Activated CD8-positive, alpha-beta memory T cell treated with anti-CD3 and anti-CD28 coated beads, Interleukin-2, amount 10 ng/mL, durations not matched to agents 7 days and 5 days (primary cell): ENCODE results near the gene RABEP2. TPM values are rescaled to one million over a fixed set of nuclear protein-coding genes. Genes with fewer than 3 reads are reported as not detected.
A peak's percentile ranks its signal among the peaks of the same experiment; 100 is the strongest.
"Not testable (repeated sequence)": the region's sequence is repeated elsewhere in the genome, so short reads cannot be mapped to it uniquely, and the experiment has no call there.

ENCODE experiments used
- ATAC-seq: fragments of 150-1000 bp; cut with Tn5 transposase; one replicate; pipeline ENCODE4 v1.10.0; 2021; ENCODE audit warnings: moderate library complexity
- CTCF ChIA-PET: fragments of 350-600 bp; sonication (Branson Sonifier 250); formaldehyde crosslinking; loops from one replicate; lab custom pipeline; 2021; ENCODE audit warnings: antibody characterized with exemption; lab: Charles Lee
- DNase-seq: peaks from one replicate; pipeline ENCODE4 v3.0.0-alpha.2; 2020
- H3K27ac Mint-ChIP-seq: one replicate; pipeline ENCODE4 v1.8.0; 2021; ENCODE audit warnings: mild to moderate bottlenecking, mixed read lengths
- H3K27me3 Mint-ChIP-seq: one replicate; pipeline ENCODE4 v1.8.0; 2021; ENCODE audit warnings: mixed read lengths
- H3K36me3 Mint-ChIP-seq: one replicate; pipeline ENCODE4 v1.8.0; 2021; ENCODE audit warnings: mild to moderate bottlenecking, mixed read lengths
- H3K4me1 Mint-ChIP-seq: one replicate; pipeline ENCODE4 v1.8.0; 2021; ENCODE audit warnings: mixed read lengths
- H3K4me3 Mint-ChIP-seq: one replicate; pipeline ENCODE4 v1.8.0; 2021; ENCODE audit warnings: mild to moderate bottlenecking, moderate library complexity, mixed read lengths
- H3K9me3 Mint-ChIP-seq: one replicate; pipeline ENCODE4 v1.8.0; 2022; ENCODE audit warnings: low read depth, mixed read lengths
- total RNA-seq, 2 experiments: library from RNA; stranded (reverse); gene quantifications; one replicate each; pipeline ENCODE4 v1.2.3, GENCODE V29; 2021

RABEP2 gene
- total RNA-seq, 2 experiments from 2014 or later, result 18.0 to 19.1 TPM

DNA sequence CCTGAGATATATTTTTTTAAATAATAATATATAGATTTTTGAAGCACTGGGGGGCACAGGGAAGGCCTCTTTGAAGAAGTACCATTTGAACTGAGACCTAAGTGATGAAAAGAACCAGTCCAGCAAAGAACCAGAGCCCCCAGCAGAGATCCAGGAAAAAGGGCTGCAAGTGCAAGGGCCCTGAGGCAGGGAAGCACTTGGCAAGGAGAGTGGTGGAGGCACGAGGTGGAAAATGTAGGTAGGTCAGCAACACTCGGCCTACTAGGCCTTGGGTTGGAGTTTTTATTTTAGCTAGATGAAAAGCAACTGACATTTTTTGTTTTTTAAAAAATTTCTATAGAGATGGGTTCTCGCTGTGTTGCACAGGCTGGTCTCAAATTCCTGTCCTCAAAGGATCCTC is 5.2 kb upstream of the RABEP2 start:
- DNase-seq, result no peak
- peaks cover 17% of the 10 kb centered on the region for H3K4me1 Mint-ChIP-seq
- no peaks in the 10 kb centered on the region for H3K9me3 Mint-ChIP-seq
- H3K36me3 Mint-ChIP-seq, result no peaks in the 10 kb centered on the region
- H3K27me3 Mint-ChIP-seq, result no peaks in the 10 kb centered on the region
- H3K27ac Mint-ChIP-seq, result no peak overlapping the region
- CTCF ChIA-PET, result interaction anchor here (1.2 kb wide), 1 partner anchor 15 kb away, joined by 6 read pairs; no protein-coding TSS in a partner anchor
- no peak overlapping the region for H3K4me3 Mint-ChIP-seq
- no peak for ATAC-seq

DNA sequence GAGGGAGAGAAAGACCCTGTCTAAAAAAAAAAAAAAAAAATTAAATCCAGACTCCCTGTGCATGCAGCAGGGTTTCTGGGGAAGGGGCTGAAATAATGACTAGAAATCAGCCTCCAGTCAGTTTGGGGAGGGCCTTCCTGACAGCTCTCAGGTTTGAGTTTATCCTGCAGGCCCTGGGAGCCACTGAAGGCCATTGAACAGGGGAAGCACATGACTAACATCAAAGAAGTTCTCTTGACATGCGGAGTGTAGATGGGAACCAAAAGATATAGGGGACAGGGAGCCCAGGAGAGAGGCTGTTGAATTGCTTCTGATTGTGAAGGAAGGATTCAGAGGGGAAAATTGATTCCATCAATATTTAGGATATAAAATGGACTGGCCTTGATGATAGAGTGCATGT is 2.8 kb upstream of the RABEP2 start:
- CTCF ChIA-PET, result interaction anchor here (1.4 to 2.4 kb wide), 2 partner anchors 17 to 20 kb away, joined by 3 to 13 read pairs; no protein-coding TSS in a partner anchor
- ATAC-seq (no peak), DNase-seq (no peak)

DNA sequence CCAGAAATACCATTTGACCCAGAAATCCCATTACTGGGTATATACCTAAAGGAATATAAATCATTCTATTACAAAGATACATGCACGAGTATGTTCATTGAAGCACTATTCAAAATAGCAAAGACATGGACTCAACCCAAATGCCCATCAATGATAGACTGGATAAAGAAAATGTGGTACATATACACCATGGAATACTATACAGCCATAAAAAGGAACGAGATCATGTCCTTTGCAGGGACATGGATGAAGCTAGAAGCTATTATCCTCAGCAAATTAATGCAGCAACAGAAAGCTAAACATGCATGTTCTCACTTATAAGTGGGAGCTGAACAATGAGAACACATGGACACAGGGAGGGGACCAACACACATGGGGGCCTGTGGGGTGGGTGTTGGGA is 1.2 kb upstream of the RABEP2 start:
- Mint-ChIP-seq H3K4me3 (peak overlapping the region; percentile 89), H3K4me1 (peaks cover 27% of the 10 kb centered on the region), H3K27ac (peak overlapping the region; percentile 96)
- not testable (repeated sequence) for ATAC-seq, H3K27me3 Mint-ChIP-seq, DNase-seq, H3K36me3 Mint-ChIP-seq, H3K9me3 Mint-ChIP-seq
- CTCF ChIA-PET, result interaction anchor here (1.1 to 1.5 kb wide), 3 partner anchors 19 to 52 kb away, joined by 3 to 7 read pairs (median 3); no protein-coding TSS in a partner anchor

More for the DNA sequence above, 2.8 kb upstream of the RABEP2 start:
- no peaks in the 10 kb centered on the region for H3K9me3 Mint-ChIP-seq
- H3K4me1 Mint-ChIP-seq, result peaks cover 27% of the 10 kb centered on the region
- H3K4me3 Mint-ChIP-seq, result no peak overlapping the region
- no peaks in the 10 kb centered on the region for H3K36me3 Mint-ChIP-seq
- no peaks in the 10 kb centered on the region for H3K27me3 Mint-ChIP-seq
- H3K27ac Mint-ChIP-seq, result no peak overlapping the region

DNA sequence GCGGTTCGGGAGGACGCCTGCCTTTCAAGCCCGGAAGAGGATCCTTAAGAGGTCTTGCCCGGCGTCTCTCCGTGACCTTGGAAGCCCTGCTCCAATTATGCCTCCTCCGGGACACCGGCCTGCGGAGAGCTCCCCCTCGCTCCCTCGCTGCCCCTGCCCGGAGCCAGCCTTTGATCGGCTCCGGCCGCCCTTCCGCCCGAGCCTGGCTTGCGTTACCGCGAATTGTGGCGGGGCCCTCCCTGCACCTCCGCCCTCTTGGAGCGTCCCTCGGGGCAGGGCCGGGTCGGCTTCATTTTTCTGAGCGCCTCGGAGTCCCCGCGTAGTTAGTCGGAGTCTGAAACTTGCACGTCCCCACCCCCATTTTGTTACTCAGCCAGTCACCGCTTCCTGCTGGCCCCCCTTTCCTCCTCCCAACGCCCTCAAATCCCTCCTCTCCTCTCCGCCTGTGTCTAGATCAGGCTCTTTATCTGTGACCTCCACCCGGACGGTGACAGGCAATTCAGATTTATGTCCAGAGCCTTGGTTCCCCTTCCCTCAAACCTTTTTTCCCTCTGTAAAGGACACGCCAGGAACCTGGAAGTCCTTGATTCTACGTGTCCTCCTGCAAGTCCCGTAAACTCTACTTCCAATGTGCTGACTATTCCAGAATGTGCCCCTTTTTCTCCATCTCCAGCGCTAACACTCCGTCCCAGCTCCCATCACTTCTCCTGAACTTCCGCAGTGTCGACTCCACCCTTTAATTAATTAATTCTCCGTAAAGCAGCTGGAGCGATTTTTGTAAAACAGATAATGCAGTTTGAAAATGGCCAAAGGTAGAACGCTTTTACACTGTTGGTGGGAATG is 569 bp upstream of the RABEP2 start:
- H3K36me3 Mint-ChIP-seq, result peaks cover 4% of the 10 kb centered on the region
- ATAC-seq, result peak; percentile 71
- peak; percentile 89 for DNase-seq

DNA sequence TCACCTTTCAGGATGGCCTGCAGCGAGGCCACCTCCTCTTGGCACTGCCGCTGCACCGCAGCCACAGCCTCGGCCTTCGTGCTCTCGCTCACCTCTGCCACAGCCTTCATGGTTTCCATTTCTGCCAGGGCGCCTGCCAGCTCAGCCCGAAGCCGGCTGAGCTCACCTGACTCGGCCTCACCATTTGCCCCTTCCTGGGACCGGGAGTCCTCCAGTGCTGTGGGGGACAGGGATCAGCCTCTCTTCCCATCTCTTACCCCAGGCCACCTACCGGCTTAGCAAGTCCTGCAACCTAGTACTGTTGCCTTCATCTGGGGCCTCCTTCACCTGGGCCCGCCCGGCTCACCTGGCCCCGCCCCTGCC is 658 bp downstream of the RABEP2 start:
- ATAC-seq, result no peak
- no peak for DNase-seq
- Mint-ChIP-seq H3K27me3 (no peaks in the 10 kb centered on the region), H3K4me1 (peaks cover 18% of the 10 kb centered on the region), H3K36me3 (peaks cover 4% of the 10 kb centered on the region), H3K4me3 (peak overlapping the region; percentile 89), H3K9me3 (no peaks in the 10 kb centered on the region), H3K27ac (peak overlapping the region; percentile 96)
- CTCF ChIA-PET, result interaction anchor here (1.1 to 1.7 kb wide), 3 partner anchors 14 to 77 kb away, joined by 3 to 11 read pairs (median 3); no protein-coding TSS in a partner anchor

More for the DNA sequence above, 569 bp upstream of the RABEP2 start:
- peak overlapping the region; percentile 96 for H3K27ac Mint-ChIP-seq
- H3K27me3 Mint-ChIP-seq, result no peaks in the 10 kb centered on the region
- peaks cover 20% of the 10 kb centered on the region for H3K4me1 Mint-ChIP-seq
- no peaks in the 10 kb centered on the region for H3K9me3 Mint-ChIP-seq
- H3K4me3 Mint-ChIP-seq, result peak overlapping the region; percentile 89
- CTCF ChIA-PET, result interaction anchor here (1.1 to 1.5 kb wide), 2 partner anchors 20 to 51 kb away, joined by 3 to 7 read pairs; no protein-coding TSS in a partner anchor

DNA sequence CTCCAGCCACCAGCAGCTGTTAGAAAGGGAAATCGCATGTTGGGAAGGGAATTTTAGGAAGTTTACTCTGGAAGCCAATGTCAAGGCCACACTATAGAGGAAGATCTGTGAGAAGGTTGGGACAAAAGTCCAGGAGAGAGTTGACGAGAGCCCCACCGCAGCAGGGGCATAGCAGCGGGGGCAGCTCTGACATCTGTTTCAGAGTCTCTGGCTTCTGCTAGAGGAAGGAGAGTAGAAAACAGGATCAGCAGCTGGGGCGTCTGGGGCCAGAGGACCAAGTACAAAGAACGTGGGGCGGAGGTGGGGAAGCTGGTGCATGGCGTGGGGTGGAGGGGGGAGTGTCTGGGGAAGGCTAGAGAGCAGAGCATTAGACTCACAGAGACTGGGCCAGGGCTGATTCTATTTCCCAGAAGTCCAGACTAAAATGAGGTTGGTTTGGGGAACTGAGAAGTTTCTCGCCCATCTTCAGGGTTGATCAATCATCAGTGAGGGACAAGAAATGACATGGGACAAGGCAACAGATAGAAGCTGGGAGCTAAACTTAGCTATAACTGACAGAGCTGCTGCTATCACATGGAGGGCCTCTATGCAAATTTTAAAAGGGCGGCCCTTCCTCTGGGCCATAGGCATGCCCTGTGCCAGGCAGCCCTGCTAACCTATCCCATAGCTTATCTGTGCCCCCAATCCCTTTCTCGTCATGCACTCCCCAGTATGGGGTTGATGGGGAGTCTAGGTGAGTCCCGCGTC is 1.2 kb downstream of the RABEP2 start:
- no peak for ATAC-seq
- CTCF ChIA-PET, result interaction anchor here (1.1 to 1.7 kb wide), 3 partner anchors 14 to 77 kb away, joined by 3 to 11 read pairs (median 3); no protein-coding TSS in a partner anchor
- Mint-ChIP-seq H3K27ac (peak overlapping the region; percentile 96), H3K36me3 (peaks cover 4% of the 10 kb centered on the region), H3K27me3 (no peaks in the 10 kb centered on the region), H3K4me1 (peaks cover 18% of the 10 kb centered on the region), H3K4me3 (peak overlapping the region; percentile 89), H3K9me3 (no peaks in the 10 kb centered on the region)
- DNase-seq, result no peak

DNA sequence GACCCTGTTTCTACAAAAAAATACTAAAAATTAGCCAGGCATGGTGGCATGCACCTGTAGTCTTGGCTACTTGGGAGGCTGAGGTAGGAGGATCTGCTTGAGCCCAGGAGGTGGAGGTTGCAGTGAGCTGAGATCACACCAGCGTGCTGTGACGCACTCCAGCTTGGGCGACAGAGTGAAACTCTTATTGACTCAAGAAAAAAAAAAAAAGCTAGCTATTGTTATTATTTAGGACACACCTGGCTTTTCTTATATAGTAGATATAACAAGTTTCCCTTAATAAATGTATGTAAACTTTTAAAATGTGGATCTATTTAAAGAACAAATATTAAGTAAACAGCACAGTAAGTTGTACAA is 1.8 kb downstream of the RABEP2 start:
- Mint-ChIP-seq H3K27me3 (no peaks in the 10 kb centered on the region), H3K9me3 (no peaks in the 10 kb centered on the region), H3K4me3 (peak overlapping the region; percentile 32), H3K4me1 (peaks cover 18% of the 10 kb centered on the region), H3K27ac (peak overlapping the region; percentile 8), H3K36me3 (peaks cover 4% of the 10 kb centered on the region)
- DNase-seq (no peak), ATAC-seq (no peak)
- CTCF ChIA-PET, result interaction anchor here (1.1 kb wide), 2 partner anchors 15 to 76 kb away, joined by 3 read pairs; no protein-coding TSS in a partner anchor

DNA sequence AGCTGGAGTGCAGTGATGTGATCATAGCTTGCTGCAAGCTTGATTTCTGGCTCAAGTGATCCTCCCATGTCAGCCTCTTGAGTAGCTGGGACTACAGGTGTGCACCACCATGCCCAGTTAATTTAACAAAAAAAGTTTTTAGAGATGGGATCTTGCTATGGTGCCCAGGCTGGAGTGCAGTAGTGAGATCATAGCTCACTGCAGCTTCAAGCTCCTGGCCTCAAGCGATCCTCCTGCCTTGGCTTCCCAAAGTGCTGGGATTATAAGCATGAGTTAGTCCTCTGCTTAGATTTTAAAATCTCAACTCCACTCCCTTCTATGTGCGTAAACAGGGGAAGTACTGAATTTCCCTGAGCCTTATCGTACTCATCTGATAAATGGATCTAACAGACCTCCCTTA is 6.3 kb downstream of the RABEP2 start:
- CTCF ChIA-PET, result interaction anchor here (0.8 to 1.8 kb wide), 2 partner anchors 17 to 27 kb away, joined by 3 to 7 read pairs; no protein-coding TSS in a partner anchor

DNA sequence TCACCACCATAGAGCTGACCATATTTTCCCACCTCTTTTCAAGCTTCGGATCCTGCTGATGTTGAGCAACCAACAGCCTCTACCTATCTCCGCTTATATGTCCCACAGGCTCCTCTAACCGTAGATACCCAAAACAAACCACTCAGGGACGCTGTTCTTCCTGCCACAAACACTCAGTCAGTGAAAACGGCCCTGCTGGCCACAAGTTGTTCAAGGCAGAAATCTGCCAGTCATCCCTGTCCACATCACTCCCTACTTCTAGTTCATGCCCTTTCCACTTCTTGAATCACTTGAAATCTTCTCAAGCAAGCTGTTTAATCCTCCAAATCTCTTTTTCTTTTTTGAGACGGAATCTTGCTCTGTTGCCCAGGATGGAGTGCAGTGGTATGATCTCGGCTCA is 7.9 kb downstream of the RABEP2 start:
- ATAC-seq, result no peak
- no peak for DNase-seq
- Mint-ChIP-seq H3K36me3 (peaks cover 15% of the 10 kb centered on the region), H3K27ac (peak overlapping the region; percentile 18), H3K4me1 (no peaks in the 10 kb centered on the region), H3K9me3 (no peaks in the 10 kb centered on the region), H3K27me3 (no peaks in the 10 kb centered on the region), H3K4me3 (no peak overlapping the region)
- CTCF ChIA-PET, result interaction anchor here (3.1 kb wide), 1 partner anchor 29 kb away, joined by 9 read pairs; no protein-coding TSS in a partner anchor

More for the DNA sequence above, 6.3 kb downstream of the RABEP2 start:
- peaks cover 3% of the 10 kb centered on the region for H3K4me1 Mint-ChIP-seq
- ATAC-seq, result no peak
- H3K4me3 Mint-ChIP-seq, result no peak overlapping the region
- no peak for DNase-seq
- peaks cover 13% of the 10 kb centered on the region for H3K36me3 Mint-ChIP-seq
- no peak overlapping the region for H3K27ac Mint-ChIP-seq
- H3K9me3 Mint-ChIP-seq, result no peaks in the 10 kb centered on the region
- H3K27me3 Mint-ChIP-seq, result no peaks in the 10 kb centered on the region

DNA sequence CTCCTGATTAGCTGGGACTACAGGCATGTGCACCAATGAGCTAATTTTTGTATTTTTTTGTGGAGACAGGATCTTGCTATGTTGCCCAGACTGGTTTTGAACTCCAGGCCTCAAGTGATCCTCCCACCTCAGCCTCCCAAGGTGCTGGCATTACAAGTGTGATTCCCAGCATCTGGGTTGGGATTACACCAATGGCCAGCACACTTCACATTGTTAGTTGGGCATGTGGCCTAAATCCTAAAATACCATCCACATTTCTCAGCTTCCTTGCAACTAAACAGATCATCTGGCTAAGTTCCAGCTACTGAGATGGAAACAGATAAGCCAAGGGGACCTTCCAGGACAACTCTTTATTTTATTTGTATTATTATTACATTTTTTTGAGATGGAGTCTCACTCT is 9.9 kb downstream of the RABEP2 start:
- peaks cover 11% of the 10 kb centered on the region for H3K36me3 Mint-ChIP-seq
- H3K27me3 Mint-ChIP-seq, result no peaks in the 10 kb centered on the region
- ATAC-seq, result no peak
- CTCF ChIA-PET, result interaction anchor here (3.1 kb wide), 1 partner anchor 31 kb away, joined by 9 read pairs; no protein-coding TSS in a partner anchor
- no peak for DNase-seq
- no peak overlapping the region for H3K4me3 Mint-ChIP-seq
- no peak overlapping the region for H3K27ac Mint-ChIP-seq
- H3K9me3 Mint-ChIP-seq, result no peaks in the 10 kb centered on the region
- H3K4me1 Mint-ChIP-seq, result no peaks in the 10 kb centered on the region

DNA sequence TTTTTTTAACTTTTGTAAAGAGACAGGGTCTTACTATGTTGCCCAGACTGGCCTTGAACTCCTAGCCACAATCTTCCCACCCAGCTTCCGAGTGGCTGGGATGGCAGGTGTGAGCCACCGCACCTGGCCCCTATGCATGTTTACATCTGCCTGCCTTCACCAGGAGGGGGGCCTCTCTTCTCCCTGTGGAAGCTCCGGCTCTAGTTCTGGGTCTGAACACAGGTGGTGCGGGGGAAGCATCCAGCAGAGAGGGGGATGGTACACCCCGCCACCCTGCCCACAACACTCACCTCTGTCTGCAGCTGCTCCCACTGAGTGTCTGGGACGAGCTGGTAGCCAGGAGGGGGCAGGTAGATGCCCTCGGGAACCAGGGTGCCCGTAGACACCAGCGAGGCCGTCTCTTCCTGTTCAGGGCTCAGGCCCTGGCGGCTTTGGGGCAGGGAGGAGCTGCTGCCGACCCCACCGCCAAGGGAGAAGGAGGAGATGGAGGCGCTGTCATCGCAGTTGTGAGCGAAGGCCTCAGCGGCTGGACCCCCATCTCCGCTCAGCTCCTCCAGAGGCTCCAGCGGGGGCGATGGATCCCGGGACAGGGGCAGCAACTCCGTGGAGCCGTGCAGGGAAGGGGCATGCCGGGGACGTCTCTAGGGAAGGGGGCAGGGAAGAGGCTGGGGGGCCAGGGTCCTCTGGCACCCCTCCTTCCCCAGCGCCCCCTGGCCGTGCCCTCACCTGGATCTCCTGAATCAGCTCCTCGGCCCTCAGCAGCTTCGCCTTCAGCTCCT is 10.9 kb downstream of the RABEP2 start:
- CTCF ChIA-PET, result interaction anchor here (3.1 kb wide), 1 partner anchor 32 kb away, joined by 9 read pairs; no protein-coding TSS in a partner anchor
- Mint-ChIP-seq H3K27me3 (no peaks in the 10 kb centered on the region), H3K36me3 (peaks cover 11% of the 10 kb centered on the region), H3K27ac (no peak overlapping the region), H3K4me3 (no peak overlapping the region), H3K9me3 (no peaks in the 10 kb centered on the region), H3K4me1 (no peaks in the 10 kb centered on the region)
- DNase-seq (no peak), ATAC-seq (no peak)

DNA sequence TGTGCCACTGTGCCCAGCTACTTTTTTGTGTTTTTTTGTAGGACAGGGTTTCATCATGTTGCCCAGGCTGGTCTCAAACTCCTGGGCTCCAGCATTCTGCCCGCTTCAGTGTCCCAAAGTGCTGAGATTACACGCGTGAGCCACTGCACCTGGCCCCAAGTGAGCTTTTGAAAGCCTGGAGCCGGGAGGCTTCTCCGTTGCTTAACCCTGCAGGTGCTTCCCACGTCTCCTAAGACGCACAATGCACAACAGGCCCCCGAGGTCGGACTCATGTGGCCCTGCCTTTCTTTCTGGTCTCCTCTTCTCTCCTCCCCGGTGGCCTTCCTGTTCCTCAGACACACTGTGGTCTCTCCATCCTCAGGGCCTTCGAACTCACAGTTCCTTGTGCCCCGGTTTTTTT is 12.5 kb downstream of the RABEP2 start:
- no peak for ATAC-seq
- CTCF ChIA-PET, result no interaction called here
- no peak overlapping the region for H3K27ac Mint-ChIP-seq

More for the DNA sequence above, 12.5 kb downstream of the RABEP2 start:
- no peaks in the 10 kb centered on the region for H3K9me3 Mint-ChIP-seq
- peaks cover 11% of the 10 kb centered on the region for H3K36me3 Mint-ChIP-seq
- no peaks in the 10 kb centered on the region for H3K27me3 Mint-ChIP-seq
- H3K4me3 Mint-ChIP-seq, result no peak overlapping the region
- no peaks in the 10 kb centered on the region for H3K4me1 Mint-ChIP-seq
- no peak for DNase-seq
